ENCODE data around the gene TSPAN14. TPM values are rescaled to one million over a fixed set of nuclear protein-coding genes. Genes with fewer than 3 reads are reported as not detected.

The TSPAN14 gene
- polyA plus RNA-seq, 1 donor (not counting 4 experiments of a cell fraction or from before 2014, with no cell fraction given), result 71.1 TPM

GRCh38 chr10:80501913-80502521 is 47.9 kb downstream of the TSPAN14 start:
- Histone ChIP-seq H2AFZ (ENCODE audit: control insufficient read depth, low read length) (no peak overlapping the region), H3K27me3 (ENCODE audit: control insufficient read depth, extremely low read depth, insufficient read depth, low read length) (no peaks in the 10 kb centered on the region), H3K4me3 (ENCODE audit: control insufficient read depth in 2 of 3, extremely low read depth in 1 of 3, insufficient read depth in 2 of 3, low read depth in 1 of 3, low read length in 3 of 3) (no peak overlapping the region), H3K27ac (ENCODE audit: control insufficient read depth, insufficient read depth, low read length) (peak overlapping the region; percentile 89), H3K4me1 (ENCODE audit: control insufficient read depth, extremely low read depth, insufficient read depth, low read length) (peaks cover 100% of the 10 kb centered on the region), H3K9me1 (ENCODE audit: control insufficient read depth, extremely low read depth, insufficient read depth, low read length) (no peaks in the 10 kb centered on the region), H3K79me2 (ENCODE audit: control insufficient read depth, insufficient read depth, low read length) (peaks cover 65% of the 10 kb centered on the region), H3K9me3 (ENCODE audit: control insufficient read depth, low read depth, low read length) (no peaks in the 10 kb centered on the region), H3K36me3 (ENCODE audit: control insufficient read depth in 2 of 2, extremely low read depth in 1 of 2, insufficient read depth in 2 of 2, low read length in 2 of 2) (peaks cover 4 to 23% of the 10 kb centered on the region in 2 experiments), H4K20me1 (ENCODE audit: control insufficient read depth, extremely low read depth, insufficient read depth, low read length) (no peaks in the 10 kb centered on the region), H3K4me2 (ENCODE audit: control insufficient read depth, extremely low read depth, insufficient read depth, low read depth, low read length) (peak overlapping the region; percentile 48), H3K9ac (ENCODE audit: control insufficient read depth, extremely low read depth, insufficient read depth, low read length) (peak overlapping the region; percentile 67)
- dilution Hi-C loops (cut with MboI; ENCODE audit: extremely low pct_ligation_motif_present, low sequenced_read_pairs), result no loop called here
- DNase-seq (ENCODE audit: low read depth, low spot score) (no peak), FAIRE-seq (no peak)
- TF ChIP-seq EZH2 (IDR thresholded peaks at IDR 0.05; ENCODE audit: low read length), result no peak
- TF ChIP-seq, protein P1, sequence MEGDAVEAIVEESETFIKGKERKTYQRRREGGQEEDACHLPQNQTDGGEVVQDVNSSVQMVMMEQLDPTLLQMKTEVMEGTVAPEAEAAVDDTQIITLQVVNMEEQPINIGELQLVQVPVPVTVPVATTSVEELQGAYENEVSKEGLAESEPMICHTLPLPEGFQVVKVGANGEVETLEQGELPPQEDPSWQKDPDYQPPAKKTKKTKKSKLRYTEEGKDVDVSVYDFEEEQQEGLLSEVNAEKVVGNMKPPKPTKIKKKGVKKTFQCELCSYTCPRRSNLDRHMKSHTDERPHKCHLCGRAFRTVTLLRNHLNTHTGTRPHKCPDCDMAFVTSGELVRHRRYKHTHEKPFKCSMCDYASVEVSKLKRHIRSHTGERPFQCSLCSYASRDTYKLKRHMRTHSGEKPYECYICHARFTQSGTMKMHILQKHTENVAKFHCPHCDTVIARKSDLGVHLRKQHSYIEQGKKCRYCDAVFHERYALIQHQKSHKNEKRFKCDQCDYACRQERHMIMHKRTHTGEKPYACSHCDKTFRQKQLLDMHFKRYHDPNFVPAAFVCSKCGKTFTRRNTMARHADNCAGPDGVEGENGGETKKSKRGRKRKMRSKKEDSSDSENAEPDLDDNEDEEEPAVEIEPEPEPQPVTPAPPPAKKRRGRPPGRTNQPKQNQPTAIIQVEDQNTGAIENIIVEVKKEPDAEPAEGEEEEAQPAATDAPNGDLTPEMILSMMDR (optimal IDR thresholded peaks at IDR 0.05 in 1 of 3, IDR thresholded peaks at IDR 0.05 in 1 of 3, conservative IDR thresholded peaks at IDR 0.05 in 1 of 3; ENCODE audit: extremely low read depth in 1 of 3, insufficient read depth in 2 of 3, low read length in 3 of 3), result no peak

- dilution Hi-C loops (cut with MboI; ENCODE audit: extremely low pct_ligation_motif_present, low sequenced_read_pairs), result no loop called here
- H2AFZ ChIP-seq (ENCODE audit: control insufficient read depth, low read length), result no peak overlapping the region
- peak overlapping the region; percentile 72 for H3K9ac ChIP-seq (ENCODE audit: control insufficient read depth, extremely low read depth, insufficient read depth, low read length)
- no peaks in the 10 kb centered on the region for H4K20me1 ChIP-seq (ENCODE audit: control insufficient read depth, extremely low read depth, insufficient read depth, low read length)
- peak overlapping the region; percentile 89 for H3K27ac ChIP-seq (ENCODE audit: control insufficient read depth, insufficient read depth, low read length)
- H3K9me1 ChIP-seq (ENCODE audit: control insufficient read depth, extremely low read depth, insufficient read depth, low read length), result no peaks in the 10 kb centered on the region
- no peaks in the 10 kb centered on the region for H3K27me3 ChIP-seq (ENCODE audit: control insufficient read depth, extremely low read depth, insufficient read depth, low read length)
- H3K36me3 ChIP-seq (ENCODE audit: control insufficient read depth in 2 of 2, extremely low read depth in 1 of 2, insufficient read depth in 2 of 2, low read length in 2 of 2), result peaks cover 7 to 27% of the 10 kb centered on the region in 2 experiments
- no peaks in the 10 kb centered on the region for H3K9me3 ChIP-seq (ENCODE audit: control insufficient read depth, low read depth, low read length)
- H3K4me3 ChIP-seq (ENCODE audit: control insufficient read depth in 2 of 3, extremely low read depth in 1 of 3, insufficient read depth in 2 of 3, low read depth in 1 of 3, low read length in 3 of 3), result no peak overlapping the region
- peak overlapping the region; percentile 48 for H3K4me2 ChIP-seq (ENCODE audit: control insufficient read depth, extremely low read depth, insufficient read depth, low read depth, low read length)
- TF ChIP-seq, protein P1 (optimal IDR thresholded peaks at IDR 0.05 in 1 of 3, IDR thresholded peaks at IDR 0.05 in 1 of 3, conservative IDR thresholded peaks at IDR 0.05 in 1 of 3; ENCODE audit: extremely low read depth in 1 of 3, insufficient read depth in 2 of 3, low read length in 3 of 3), result no peak
- no peak for TF ChIP-seq EZH2 (IDR thresholded peaks at IDR 0.05; ENCODE audit: low read length)
- FAIRE-seq (peak; percentile 80), DNase-seq (ENCODE audit: low read depth, low spot score) (no peak)
- H3K4me1 ChIP-seq (ENCODE audit: control insufficient read depth, extremely low read depth, insufficient read depth, low read length), result peaks cover 100% of the 10 kb centered on the region
- H3K79me2 ChIP-seq (ENCODE audit: control insufficient read depth, insufficient read depth, low read length), result peaks cover 64% of the 10 kb centered on the region
Measured at GRCh38 chr10:80502621-80503583, 48.8 kb downstream of the TSPAN14 start.
